MG63 (cell line): ENCODE results near the gene TBATA. TPM values are rescaled to one million over a fixed set of nuclear protein-coding genes. Genes with fewer than 3 reads are reported as not detected.

ENCODE experiments used
- DNase-seq: peaks from one replicate; pipeline ENCODE4 v3.0.0-alpha.2; 2020
- H3K27me3 ChIP-seq: fragments of 250-450 bp; sonication (Bioruptor Pico); 2 replicates; pipeline ENCODE4 v1.5.1; 2020; ENCODE audit warnings: mild to moderate bottlenecking, moderate library complexity
- H3K36me3 ChIP-seq: fragments of 250-450 bp; sonication (Bioruptor Pico); 2 replicates; pipeline ENCODE4 v1.5.1; 2020; ENCODE audit warnings: mild to moderate bottlenecking, moderate library complexity
- H3K4me3 ChIP-seq: fragments of 250-450 bp; sonication (Bioruptor Pico); 2 replicates; pipeline ENCODE4 v1.5.1; 2020; ENCODE audit warnings: mild to moderate bottlenecking, moderate library complexity
- H3K9me3 ChIP-seq: fragments of 250-450 bp; sonication (Bioruptor Pico); 2 replicates; pipeline ENCODE4 v1.5.1; 2020; ENCODE audit warnings: mild to moderate bottlenecking, moderate library complexity
- total RNA-seq: library from RNA; depleted of rRNA; stranded (reverse); fragments of >200 nt; shearing (Covaris generic); gene quantifications from 2 replicates; pipeline ENCODE4 v1.2.3, GENCODE V29; 2014; ENCODE audit warnings: low replicate concordance; rRNA removed

Gene TBATA
- total RNA-seq: not detected in 2 replicates

- H3K36me3 ChIP-seq: no peaks in the 10 kb centered on the region
- no peak for DNase-seq
- no peaks in the 10 kb centered on the region for H3K9me3 ChIP-seq
- no peak within 1 kb of the TSS for H3K4me3 ChIP-seq
- no peaks in the 10 kb centered on the region for H3K27me3 ChIP-seq
These were observed at the start of gene TBATA for GRCh38 chr10:70785190-70785589. Gene TBATA, minus strand, starts transcription at chr10:70785377. Its CDS starts 1,998 bp downstream, at chr10:70783379.

GRCh38 chr10:70834441-70835151, 49.4 kb upstream of the TBATA start:
- H3K36me3 ChIP-seq: 0 out of 2 replicates have a peak, but pooled peaks cover 2% of the 10 kb centered on the region
- peaks cover 6% of the 10 kb centered on the region for H3K9me3 ChIP-seq
- H3K27me3 ChIP-seq: no peaks in the 10 kb centered on the region
- H3K4me3 ChIP-seq: no peak overlapping the region
- DNase-seq: no peak

GRCh38 chr10:70834021-70834420, 48.8 kb upstream of the TBATA start:
- Histone ChIP-seq H3K9me3 (peaks cover 6% of the 10 kb centered on the region), H3K27me3 (no peaks in the 10 kb centered on the region), H3K36me3 (0 out of 2 replicates have a peak, but pooled peaks cover 2% of the 10 kb centered on the region), H3K4me3 (no peak overlapping the region)
- no peak for DNase-seq

- Histone ChIP-seq H3K36me3 (0 out of 2 replicates have a peak, but pooled peaks cover 2% of the 10 kb centered on the region), H3K9me3 (peaks cover 6% of the 10 kb centered on the region), H3K27me3 (no peaks in the 10 kb centered on the region), H3K4me3 (no peak overlapping the region)
- DNase-seq: no peak
These were observed 48.4 kb upstream of the TBATA start for GRCh38 chr10:70833601-70834000.

- no peaks in the 10 kb centered on the region for H3K27me3 ChIP-seq
- DNase-seq: no peak
- H3K9me3 ChIP-seq: peaks cover 6% of the 10 kb centered on the region
- 0 out of 2 replicates have a peak, but pooled peaks cover 2% of the 10 kb centered on the region for H3K36me3 ChIP-seq
- H3K4me3 ChIP-seq: no peak overlapping the region
These were observed 47.8 kb upstream of the TBATA start for GRCh38 chr10:70832852-70833528.

- H3K27me3 ChIP-seq: no peaks in the 10 kb centered on the region
- H3K36me3 ChIP-seq: peaks cover 2% of the 10 kb centered on the region; the same call in 1 of the 2 replicates
- peaks cover 1% of the 10 kb centered on the region; the same call in 1 of the 2 replicates for H3K9me3 ChIP-seq
- DNase-seq: no peak
- H3K4me3 ChIP-seq: no peak overlapping the region
These were observed 47.0 kb upstream of the TBATA start for GRCh38 chr10:70832221-70832620.

- H3K27me3 ChIP-seq: no peaks in the 10 kb centered on the region
- peaks cover 8% of the 10 kb centered on the region; the same call in 1 of the 2 replicates for H3K36me3 ChIP-seq
- no peaks in the 10 kb centered on the region for H3K9me3 ChIP-seq
- no peak for DNase-seq
- no peak overlapping the region for H3K4me3 ChIP-seq
These were observed 45.0 kb upstream of the TBATA start for GRCh38 chr10:70830164-70830563.

- no peak overlapping the region for H3K4me3 ChIP-seq
- DNase-seq: no peak
- no peaks in the 10 kb centered on the region for H3K27me3 ChIP-seq
- no peaks in the 10 kb centered on the region for H3K9me3 ChIP-seq
- peaks cover 8% of the 10 kb centered on the region; the same call in 1 of the 2 replicates for H3K36me3 ChIP-seq
These were observed 44.4 kb upstream of the TBATA start for GRCh38 chr10:70829543-70829942.

GRCh38 chr10:70828923-70829322, 43.7 kb upstream of the TBATA start:
- peaks cover 8% of the 10 kb centered on the region; the same call in 1 of the 2 replicates for H3K36me3 ChIP-seq
- H3K9me3 ChIP-seq: no peaks in the 10 kb centered on the region
- H3K4me3 ChIP-seq: no peak overlapping the region
- no peak for DNase-seq
- H3K27me3 ChIP-seq: no peaks in the 10 kb centered on the region

GRCh38 chr10:70827086-70827757, 42.0 kb upstream of the TBATA start:
- DNase-seq: no peak
- H3K36me3 ChIP-seq: peaks cover 8% of the 10 kb centered on the region; the same call in 1 of the 2 replicates
- H3K27me3 ChIP-seq: no peaks in the 10 kb centered on the region
- H3K4me3 ChIP-seq: no peak overlapping the region
- H3K9me3 ChIP-seq: no peaks in the 10 kb centered on the region

- Histone ChIP-seq H3K36me3 (peaks cover 15% of the 10 kb centered on the region), H3K9me3 (no peaks in the 10 kb centered on the region), H3K4me3 (no peak overlapping the region), H3K27me3 (no peaks in the 10 kb centered on the region)
- DNase-seq: no peak
These were observed 37.1 kb upstream of the TBATA start for GRCh38 chr10:70822076-70822820.

GRCh38 chr10:70820976-70821750, 36.0 kb upstream of the TBATA start:
- Histone ChIP-seq H3K36me3 (peaks cover 15% of the 10 kb centered on the region), H3K9me3 (no peaks in the 10 kb centered on the region), H3K27me3 (no peaks in the 10 kb centered on the region), H3K4me3 (no peak overlapping the region)
- no peak for DNase-seq

GRCh38 chr10:70816220-70816894, 31.2 kb upstream of the TBATA start:
- peaks cover 11% of the 10 kb centered on the region for H3K36me3 ChIP-seq
- H3K9me3 ChIP-seq: no peaks in the 10 kb centered on the region
- DNase-seq: peak; percentile 87
- peak overlapping the region; percentile 90 for H3K4me3 ChIP-seq
- no peaks in the 10 kb centered on the region for H3K27me3 ChIP-seq

GRCh38 chr10:70815504-70816219, 30.5 kb upstream of the TBATA start, which contains the start of gene SGPL1:
Gene SGPL1, plus strand, starts transcription at chr10:70815948. Its CDS starts 906 bp downstream, at chr10:70816854.
- peaks cover 11% of the 10 kb centered on the region for H3K36me3 ChIP-seq
- H3K9me3 ChIP-seq: no peaks in the 10 kb centered on the region
- peak within 1 kb of the TSS; percentile 90 for H3K4me3 ChIP-seq
- DNase-seq: peak; percentile 84
- H3K27me3 ChIP-seq: no peaks in the 10 kb centered on the region

GRCh38 chr10:70814126-70814525, 28.9 kb upstream of the TBATA start:
- Histone ChIP-seq H3K9me3 (no peaks in the 10 kb centered on the region), H3K36me3 (peaks cover 11% of the 10 kb centered on the region), H3K27me3 (no peaks in the 10 kb centered on the region), H3K4me3 (no peak overlapping the region)
- DNase-seq: no peak
